GM18517 (cell line): ENCODE results near the gene PRAMEF5.
"Not testable (repeated sequence)": the region's sequence is repeated elsewhere in the genome, so short reads cannot be mapped to it uniquely, and the experiment has no call there.

Source experiments
- ATAC-seq: cut with Tn5 transposase; IDR thresholded peaks from one replicate; pipeline ENCODE4 v1.9.1; 2021; ENCODE audit warnings: mild to moderate bottlenecking, moderate library complexity; ENCODE audit not compliant: unreplicated experiment

PRAMEF5 gene

GRCh38 chr1:13253898-13254297, at the start of gene PRAMEF5:
Gene PRAMEF5 (plus strand): TSS chr1:13254198. CDS start chr1:13259269, 5,071 bp downstream.
- ATAC-seq: not testable (repeated sequence)

GRCh38 chr1:13208712-13209111, 45.3 kb upstream of the PRAMEF5 start:
- ATAC-seq: not testable (repeated sequence)

DNA sequence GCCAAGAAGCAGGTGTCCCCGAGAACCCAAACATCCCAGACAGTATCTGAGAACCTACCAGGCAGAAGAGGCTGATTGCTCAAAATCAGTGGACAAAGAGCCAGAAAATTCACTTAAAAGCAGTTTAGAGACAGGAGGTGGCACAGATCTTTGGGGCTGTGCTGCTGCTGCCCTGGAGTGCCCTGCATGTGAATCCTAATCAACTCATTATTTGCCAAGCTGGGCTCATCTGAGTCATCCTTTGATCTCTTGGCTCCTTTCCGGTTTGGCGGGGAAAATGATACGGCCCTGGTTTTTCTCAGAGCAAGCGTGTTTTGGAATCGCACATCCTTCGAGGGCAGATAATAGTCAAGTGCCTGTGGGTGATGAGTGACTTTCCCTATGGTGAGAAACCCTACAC, 37.4 kb upstream of the PRAMEF5 start:
- not testable (repeated sequence) for ATAC-seq

GRCh38 chr1:13219203-13219602, 34.8 kb upstream of the PRAMEF5 start:
- not testable (repeated sequence) for ATAC-seq

- ATAC-seq: not testable (repeated sequence)
Observed at GRCh38 chr1:13222788-13223187, 31.2 kb upstream of the PRAMEF5 start.

DNA sequence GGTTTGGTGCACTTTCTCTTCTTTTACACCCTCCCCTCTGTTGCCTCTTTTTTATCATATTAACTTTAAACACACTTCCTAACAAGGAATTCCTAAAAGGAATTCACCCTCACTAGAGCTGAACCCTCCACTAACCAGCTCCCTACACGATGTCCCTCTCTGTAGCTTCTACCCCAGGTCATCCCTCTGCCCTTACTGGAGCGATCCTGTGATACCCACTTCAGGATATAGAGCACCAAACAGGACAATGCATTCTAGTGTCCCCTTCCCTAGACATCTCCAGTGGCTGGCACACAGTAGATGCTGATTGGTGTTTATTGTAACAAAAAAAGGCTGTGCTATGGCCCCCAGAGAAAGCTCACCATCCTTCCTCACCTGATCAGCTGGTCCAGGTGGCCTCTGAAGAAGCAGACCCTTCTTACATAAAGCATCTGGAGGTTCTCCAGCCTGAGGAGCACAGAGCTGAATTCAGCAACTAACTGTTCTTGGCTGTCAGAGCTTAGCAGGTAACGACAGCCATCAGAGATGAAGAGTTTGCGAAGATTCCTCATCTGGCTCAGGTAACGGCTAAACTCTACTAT, 29.4 kb upstream of the PRAMEF5 start:
- no peak for ATAC-seq

DNA sequence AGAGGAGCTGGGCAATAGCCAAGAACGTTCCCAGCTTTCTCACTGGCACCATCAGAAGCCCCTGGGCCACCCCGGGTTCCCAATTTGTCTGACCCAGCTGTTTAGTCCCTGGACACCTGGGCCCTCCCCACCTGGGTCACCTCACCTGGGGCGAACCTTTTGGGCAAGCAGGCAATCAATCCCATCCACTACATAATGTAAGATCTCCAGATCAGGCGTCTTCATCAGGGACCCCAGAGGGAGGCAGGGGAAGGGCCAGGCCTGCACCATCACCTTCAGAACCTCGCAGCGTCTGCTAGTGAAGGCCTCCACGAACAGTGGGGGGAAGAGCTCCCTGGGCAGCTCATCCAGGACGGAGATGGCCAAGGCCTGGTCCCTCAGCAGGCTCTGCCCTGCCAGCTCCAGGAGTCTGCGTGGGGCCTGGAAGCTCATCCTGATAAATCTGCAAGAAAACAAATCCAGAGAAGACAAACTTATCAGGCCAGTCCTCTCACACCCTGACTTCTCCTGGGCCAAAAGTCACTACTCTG, 28.3 kb upstream of the PRAMEF5 start, which contains the start of gene PRAMEF18:
PRAMEF18 (minus strand) TSS at position 480 of the 530 bp plus-strand sequence; CDS start at position 432, 48 bp downstream.
- ATAC-seq: not testable (repeated sequence)

DNA sequence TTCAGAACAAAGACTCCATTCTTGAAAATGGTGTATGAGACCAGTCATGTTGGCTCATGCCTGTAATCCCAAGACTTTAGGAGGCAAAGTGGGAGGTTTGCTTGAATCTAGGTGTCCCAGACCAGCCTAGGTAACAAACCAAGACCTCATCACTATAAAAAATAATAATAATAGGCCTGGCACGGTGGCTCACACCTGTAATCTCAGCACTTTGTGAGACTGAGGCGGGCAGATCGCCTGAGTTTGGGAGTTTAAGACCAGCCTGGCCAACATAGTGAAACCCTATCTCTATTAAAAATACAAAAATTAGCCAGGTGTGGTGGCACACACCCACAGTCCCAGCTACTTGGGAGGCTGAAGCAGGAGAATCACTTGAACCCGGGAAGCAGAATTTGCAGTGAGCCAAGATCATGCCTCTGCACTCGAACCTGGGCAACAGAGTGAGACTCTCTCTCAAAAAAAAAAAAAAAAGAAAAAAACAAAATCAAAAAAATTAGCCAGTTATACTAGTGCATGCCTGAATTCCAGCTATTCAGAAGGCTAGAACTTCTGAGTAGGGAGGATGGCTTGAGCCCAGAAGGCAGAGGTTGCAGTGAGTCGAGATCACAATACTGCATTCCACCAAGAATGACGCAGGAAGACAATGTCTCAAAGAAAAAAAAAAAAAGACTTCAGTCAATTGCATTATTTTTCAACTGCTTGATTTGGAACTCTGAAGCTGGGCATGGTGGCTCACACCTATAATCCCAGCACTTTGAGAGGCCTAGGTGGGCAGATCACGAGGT, 26.5 kb upstream of the PRAMEF5 start:
- not testable (repeated sequence) for ATAC-seq

GRCh38 chr1:13228343-13228781, 25.6 kb upstream of the PRAMEF5 start:
- no peak for ATAC-seq

DNA sequence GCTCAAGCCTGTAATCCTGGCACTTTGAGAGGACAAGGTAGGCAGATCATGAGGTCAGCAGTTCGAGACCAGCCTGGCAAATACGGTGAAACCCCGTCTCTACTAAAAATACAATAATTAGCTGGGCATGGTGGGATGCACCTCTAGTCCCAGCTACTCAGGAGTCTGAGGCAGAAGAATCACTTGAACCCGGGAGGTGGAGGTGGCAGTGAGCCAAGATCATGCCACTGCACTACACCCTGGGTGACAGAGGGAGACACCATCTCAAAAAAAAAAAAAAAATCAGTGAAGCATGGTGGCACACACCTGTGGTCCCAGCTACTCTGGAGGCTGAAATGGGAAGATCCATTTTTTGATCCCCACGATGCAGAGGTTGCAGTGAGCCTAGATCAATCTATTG, 23.9 kb upstream of the PRAMEF5 start:
- ATAC-seq: not testable (repeated sequence)

- ATAC-seq: not testable (repeated sequence)
Observed at GRCh38 chr1:13230601-13231000, 23.4 kb upstream of the PRAMEF5 start.

GRCh38 chr1:13231061-13231750, 22.8 kb upstream of the PRAMEF5 start:
- not testable (repeated sequence) for ATAC-seq

DNA sequence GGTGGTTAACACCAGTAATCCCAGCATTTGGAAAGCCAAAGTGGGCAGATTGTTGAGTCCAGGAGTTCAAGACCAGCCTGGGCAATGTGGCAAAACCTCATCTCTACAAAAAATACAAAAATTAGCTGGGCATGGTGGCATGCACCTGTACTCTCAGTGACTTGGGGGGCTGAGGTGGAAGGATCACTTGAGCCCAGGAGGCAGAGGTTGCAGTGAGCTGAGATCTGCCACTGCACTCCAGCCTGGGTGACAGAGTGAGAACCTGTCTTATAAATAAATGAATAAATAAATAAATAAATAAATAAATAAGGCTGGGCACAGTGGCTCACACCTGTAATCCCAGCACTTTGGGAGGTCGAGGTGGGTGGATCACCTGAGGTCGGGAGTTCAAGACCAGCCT, 21.9 kb upstream of the PRAMEF5 start:
- not testable (repeated sequence) for ATAC-seq

GRCh38 chr1:13234057-13234456, 19.9 kb upstream of the PRAMEF5 start:
- not testable (repeated sequence) for ATAC-seq

- ATAC-seq: not testable (repeated sequence)
Observed at GRCh38 chr1:13237572-13237971, 16.4 kb upstream of the PRAMEF5 start.

- ATAC-seq: not testable (repeated sequence)
Observed at GRCh38 chr1:13239633-13240032, 14.4 kb upstream of the PRAMEF5 start.

DNA sequence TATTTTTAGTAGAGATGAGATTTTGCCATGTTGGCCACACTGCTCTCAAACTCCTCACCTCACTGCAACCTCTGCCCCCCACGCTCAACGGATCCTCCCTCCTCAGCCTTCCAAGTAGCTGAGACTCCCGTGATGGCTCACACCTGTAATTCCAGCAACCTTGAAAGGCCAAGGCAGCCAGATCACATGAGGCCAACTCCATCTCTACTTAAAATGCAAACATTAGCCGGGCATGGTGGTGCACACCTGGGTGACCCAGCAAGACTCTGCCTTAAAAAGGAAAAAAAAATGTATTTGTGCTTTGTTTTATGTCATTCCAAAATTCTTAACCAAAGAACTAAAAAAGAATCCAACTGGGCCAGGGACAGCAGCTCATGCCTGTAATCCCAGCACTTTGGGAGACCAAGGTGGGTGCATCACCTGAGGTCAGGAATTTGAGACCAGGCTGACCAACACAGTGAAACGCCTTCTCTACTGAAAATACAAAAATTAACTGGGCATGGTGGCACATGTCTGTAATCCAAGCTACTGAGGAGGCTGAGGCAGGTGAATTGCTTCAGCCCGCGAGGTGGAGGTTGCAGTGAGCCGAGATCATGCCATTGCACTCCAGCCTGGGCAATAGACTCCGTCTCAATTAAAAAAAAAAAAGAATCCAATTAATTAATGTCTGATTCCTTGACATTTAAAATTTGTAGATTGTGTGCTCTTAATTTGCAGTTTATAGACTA, 10.3 kb upstream of the PRAMEF5 start:
- ATAC-seq: not testable (repeated sequence)

- ATAC-seq: not testable (repeated sequence)
Observed at GRCh38 chr1:13245841-13246553, 8.0 kb upstream of the PRAMEF5 start.

DNA sequence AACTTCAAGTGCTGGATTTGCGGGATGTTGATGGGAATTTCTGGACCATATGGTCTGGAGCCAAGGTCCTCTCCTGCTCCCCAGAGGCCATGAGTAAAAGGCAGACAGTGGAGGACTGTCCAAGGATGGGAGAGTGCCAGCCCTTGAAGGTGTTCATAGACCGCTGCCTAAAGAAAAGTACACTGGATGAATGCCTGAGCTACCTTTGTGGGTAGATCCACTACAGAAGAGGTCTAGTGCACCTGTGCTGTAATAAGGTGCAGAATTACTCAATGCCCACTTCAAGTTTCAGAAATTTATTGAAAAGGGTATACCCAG, 7.5 kb upstream of the PRAMEF5 start:
- not testable (repeated sequence) for ATAC-seq

DNA sequence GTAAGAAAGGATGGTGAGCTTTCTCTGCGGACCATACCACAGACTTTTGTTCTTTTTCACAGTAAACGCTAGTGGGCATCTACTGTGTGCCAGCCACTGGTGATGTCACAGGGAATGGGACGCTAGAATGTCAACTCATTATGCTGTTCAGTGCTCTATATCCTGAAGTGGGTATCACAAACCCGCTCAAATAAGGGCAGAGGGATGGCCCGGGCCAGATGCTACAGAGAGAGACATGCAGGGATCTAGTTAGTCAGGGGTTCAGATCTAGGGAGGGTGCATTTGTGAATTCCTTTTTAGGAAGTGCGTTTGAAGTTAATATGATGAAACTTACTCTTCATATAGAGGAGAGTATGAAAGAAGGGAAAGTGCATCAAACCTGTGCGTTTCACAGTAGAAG, 6.9 kb upstream of the PRAMEF5 start:
- ATAC-seq: not testable (repeated sequence)
